ENCODE data around the gene ARHGAP40. TPM values are rescaled to one million over a fixed set of nuclear protein-coding genes. Genes with fewer than 3 reads are reported as not detected.

The ARHGAP40 gene
- total and polyA plus RNA-seq, 2 of the 13 experiments (the other 11 are each of a cell fraction or from before 2014, with no cell fraction given): 0.75 to 2.1 TPM

DNA sequence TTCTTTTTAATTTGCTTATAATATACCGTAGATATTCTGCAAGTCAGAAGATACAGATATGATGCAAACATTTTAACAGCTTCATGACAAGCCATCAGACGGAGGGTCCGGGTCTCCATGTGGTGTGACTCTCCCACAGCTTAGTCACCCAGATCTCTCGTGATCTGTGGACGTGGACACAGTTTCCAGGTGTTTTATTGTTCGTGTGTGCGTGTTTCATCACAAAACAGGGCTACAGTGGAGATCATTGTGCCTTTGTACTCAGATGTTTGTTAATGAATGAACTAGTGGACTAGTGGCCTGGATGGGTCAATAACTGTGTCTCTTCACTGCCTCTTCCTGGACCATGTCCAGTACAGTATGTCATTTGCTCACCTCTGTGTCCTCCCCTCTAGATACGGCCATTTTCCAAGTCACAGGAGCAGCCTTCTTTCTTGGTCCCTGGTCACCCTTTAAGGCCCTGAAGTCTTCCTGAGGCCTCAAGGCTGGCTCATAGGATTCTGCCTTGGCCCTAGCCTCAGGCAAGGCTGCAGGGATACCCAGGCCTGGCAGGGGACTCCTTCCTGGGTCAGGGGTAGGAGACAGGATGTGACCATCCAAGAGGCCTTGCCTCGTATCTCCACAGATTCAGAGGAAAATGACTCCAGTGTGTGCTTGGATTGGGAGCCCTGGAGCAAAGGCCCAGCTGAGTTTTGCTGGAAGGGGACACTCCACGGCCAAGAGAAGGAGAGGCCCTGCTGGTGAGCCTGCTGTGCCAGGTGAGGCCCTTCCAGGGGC, 16.0 kb upstream of the ARHGAP40 start (continued):
- TF ChIP-seq, protein P1, sequence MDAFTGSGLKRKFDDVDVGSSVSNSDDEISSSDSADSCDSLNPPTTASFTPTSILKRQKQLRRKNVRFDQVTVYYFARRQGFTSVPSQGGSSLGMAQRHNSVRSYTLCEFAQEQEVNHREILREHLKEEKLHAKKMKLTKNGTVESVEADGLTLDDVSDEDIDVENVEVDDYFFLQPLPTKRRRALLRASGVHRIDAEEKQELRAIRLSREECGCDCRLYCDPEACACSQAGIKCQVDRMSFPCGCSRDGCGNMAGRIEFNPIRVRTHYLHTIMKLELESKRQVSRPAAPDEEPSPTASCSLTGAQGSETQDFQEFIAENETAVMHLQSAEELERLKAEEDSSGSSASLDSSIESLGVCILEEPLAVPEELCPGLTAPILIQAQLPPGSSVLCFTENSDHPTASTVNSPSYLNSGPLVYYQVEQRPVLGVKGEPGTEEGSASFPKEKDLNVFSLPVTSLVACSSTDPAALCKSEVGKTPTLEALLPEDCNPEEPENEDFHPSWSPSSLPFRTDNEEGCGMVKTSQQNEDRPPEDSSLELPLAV (CRISPR knock-in tag; conservative IDR thresholded peaks at IDR 0.05; ENCODE audit: low read depth): no peak
- TF ChIP-seq, protein P2, sequence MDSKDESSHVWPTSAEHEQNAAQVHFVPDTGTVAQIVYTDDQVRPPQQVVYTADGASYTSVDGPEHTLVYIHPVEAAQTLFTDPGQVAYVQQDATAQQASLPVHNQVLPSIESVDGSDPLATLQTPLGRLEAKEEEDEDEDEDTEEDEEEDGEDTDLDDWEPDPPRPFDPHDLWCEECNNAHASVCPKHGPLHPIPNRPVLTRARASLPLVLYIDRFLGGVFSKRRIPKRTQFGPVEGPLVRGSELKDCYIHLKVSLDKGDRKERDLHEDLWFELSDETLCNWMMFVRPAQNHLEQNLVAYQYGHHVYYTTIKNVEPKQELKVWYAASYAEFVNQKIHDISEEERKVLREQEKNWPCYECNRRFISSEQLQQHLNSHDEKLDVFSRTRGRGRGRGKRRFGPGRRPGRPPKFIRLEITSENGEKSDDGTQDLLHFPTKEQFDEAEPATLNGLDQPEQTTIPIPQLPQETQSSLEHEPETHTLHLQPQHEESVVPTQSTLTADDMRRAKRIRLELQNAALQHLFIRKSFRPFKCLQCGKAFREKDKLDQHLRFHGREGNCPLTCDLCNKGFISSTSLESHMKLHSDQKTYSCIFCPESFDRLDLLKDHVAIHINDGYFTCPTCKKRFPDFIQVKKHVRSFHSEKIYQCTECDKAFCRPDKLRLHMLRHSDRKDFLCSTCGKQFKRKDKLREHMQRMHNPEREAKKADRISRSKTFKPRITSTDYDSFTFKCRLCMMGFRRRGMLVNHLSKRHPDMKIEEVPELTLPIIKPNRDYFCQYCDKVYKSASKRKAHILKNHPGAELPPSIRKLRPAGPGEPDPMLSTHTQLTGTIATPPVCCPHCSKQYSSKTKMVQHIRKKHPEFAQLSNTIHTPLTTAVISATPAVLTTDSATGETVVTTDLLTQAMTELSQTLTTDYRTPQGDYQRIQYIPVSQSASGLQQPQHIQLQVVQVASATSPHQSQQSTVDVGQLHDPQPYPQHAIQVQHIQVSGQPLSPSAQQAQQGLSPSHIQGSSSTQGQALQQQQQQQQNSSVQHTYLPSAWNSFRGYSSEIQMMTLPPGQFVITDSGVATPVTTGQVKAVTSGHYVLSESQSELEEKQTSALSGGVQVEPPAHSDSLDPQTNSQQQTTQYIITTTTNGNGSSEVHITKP (CRISPR knock-in tag; IDR thresholded peaks at IDR 0.05; ENCODE audit: low read depth): no peak; the same call in 1 of the 2 replicates
- peak; percentile 91 for TF ChIP-seq HDAC1 (CRISPR knock-in tag; IDR thresholded peaks at IDR 0.05)
- TF ChIP-seq CBX1 (IDR thresholded peaks at IDR 0.05; ENCODE audit: low read depth): peak; percentile 91
- TF ChIP-seq, protein P3, sequence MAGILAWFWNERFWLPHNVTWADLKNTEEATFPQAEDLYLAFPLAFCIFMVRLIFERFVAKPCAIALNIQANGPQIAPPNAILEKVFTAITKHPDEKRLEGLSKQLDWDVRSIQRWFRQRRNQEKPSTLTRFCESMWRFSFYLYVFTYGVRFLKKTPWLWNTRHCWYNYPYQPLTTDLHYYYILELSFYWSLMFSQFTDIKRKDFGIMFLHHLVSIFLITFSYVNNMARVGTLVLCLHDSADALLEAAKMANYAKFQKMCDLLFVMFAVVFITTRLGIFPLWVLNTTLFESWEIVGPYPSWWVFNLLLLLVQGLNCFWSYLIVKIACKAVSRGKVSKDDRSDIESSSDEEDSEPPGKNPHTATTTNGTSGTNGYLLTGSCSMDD (CRISPR knock-in tag; IDR thresholded peaks at IDR 0.05): no peak
- TF ChIP-seq KLF15 (CRISPR knock-in tag; IDR thresholded peaks at IDR 0.05; ENCODE audit: borderline replicate concordance): no peak
- TF ChIP-seq ZZZ3 (CRISPR knock-in tag; IDR thresholded peaks at IDR 0.05; ENCODE audit: borderline replicate concordance): 0 out of 2 replicates have a peak, but pooled peaks have one; percentile 50
- TF ChIP-seq, protein P4, sequence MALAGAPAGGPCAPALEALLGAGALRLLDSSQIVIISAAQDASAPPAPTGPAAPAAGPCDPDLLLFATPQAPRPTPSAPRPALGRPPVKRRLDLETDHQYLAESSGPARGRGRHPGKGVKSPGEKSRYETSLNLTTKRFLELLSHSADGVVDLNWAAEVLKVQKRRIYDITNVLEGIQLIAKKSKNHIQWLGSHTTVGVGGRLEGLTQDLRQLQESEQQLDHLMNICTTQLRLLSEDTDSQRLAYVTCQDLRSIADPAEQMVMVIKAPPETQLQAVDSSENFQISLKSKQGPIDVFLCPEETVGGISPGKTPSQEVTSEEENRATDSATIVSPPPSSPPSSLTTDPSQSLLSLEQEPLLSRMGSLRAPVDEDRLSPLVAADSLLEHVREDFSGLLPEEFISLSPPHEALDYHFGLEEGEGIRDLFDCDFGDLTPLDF (CRISPR knock-in tag; IDR thresholded peaks at IDR 0.05): no peak
- no peak for TF ChIP-seq ZNF101 (CRISPR knock-in tag; IDR thresholded peaks at IDR 0.05; ENCODE audit: borderline replicate concordance, low read depth)
- TF ChIP-seq SNAPC2 (CRISPR knock-in tag; IDR thresholded peaks at IDR 0.05): peak; percentile 72; the same call in 1 of the 2 replicates
- peak; percentile 54; the same call in 1 of the 2 replicates for TF ChIP-seq ZNF12 (CRISPR knock-in tag; IDR thresholded peaks at IDR 0.05)
- TF ChIP-seq, protein P5, sequence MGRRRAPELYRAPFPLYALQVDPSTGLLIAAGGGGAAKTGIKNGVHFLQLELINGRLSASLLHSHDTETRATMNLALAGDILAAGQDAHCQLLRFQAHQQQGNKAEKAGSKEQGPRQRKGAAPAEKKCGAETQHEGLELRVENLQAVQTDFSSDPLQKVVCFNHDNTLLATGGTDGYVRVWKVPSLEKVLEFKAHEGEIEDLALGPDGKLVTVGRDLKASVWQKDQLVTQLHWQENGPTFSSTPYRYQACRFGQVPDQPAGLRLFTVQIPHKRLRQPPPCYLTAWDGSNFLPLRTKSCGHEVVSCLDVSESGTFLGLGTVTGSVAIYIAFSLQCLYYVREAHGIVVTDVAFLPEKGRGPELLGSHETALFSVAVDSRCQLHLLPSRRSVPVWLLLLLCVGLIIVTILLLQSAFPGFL (CRISPR knock-in tag; IDR thresholded peaks at IDR 0.05): no peak
- peak; percentile 62; the same call in 1 of the 2 replicates for TF ChIP-seq KDM1A (CRISPR knock-in tag; IDR thresholded peaks at IDR 0.05)
- TF ChIP-seq ASH2L (IDR thresholded peaks at IDR 0.05; ENCODE audit: insufficient read length, low read depth, low read length): peak; percentile 81
- TF ChIP-seq ZNF83 (CRISPR knock-in tag; IDR thresholded peaks at IDR 0.05; ENCODE audit: borderline replicate concordance): no peak; the same call in 1 of the 2 replicates
- no peak for TF ChIP-seq PHB2 (IDR thresholded peaks at IDR 0.05; ENCODE audit: partially characterized antibody)
